ENCODE measurements around the gene DAPK1.

DNA sequence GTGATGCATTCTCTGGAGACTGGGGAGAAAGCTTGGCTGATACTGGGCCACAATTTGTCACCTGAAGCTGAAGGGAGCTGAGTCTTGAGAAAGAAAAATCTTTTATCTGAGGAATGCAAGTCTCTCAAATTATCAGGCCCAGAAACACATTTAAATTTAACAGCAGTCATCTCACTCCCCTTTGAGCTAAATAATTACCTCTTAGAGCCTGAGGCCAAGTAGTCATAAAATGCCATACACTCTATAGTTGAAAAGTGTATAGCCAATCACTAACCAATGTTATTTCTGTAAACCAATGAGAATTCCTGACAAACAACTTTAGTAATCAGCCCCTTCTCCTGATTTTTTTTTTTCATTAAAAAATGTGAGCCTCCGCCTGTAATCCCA, 32.7 kb upstream of the DAPK1 start:
- TF ChIP-seq, protein P1, sequence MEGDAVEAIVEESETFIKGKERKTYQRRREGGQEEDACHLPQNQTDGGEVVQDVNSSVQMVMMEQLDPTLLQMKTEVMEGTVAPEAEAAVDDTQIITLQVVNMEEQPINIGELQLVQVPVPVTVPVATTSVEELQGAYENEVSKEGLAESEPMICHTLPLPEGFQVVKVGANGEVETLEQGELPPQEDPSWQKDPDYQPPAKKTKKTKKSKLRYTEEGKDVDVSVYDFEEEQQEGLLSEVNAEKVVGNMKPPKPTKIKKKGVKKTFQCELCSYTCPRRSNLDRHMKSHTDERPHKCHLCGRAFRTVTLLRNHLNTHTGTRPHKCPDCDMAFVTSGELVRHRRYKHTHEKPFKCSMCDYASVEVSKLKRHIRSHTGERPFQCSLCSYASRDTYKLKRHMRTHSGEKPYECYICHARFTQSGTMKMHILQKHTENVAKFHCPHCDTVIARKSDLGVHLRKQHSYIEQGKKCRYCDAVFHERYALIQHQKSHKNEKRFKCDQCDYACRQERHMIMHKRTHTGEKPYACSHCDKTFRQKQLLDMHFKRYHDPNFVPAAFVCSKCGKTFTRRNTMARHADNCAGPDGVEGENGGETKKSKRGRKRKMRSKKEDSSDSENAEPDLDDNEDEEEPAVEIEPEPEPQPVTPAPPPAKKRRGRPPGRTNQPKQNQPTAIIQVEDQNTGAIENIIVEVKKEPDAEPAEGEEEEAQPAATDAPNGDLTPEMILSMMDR (IDR thresholded peaks at IDR 0.05; ENCODE audit: borderline replicate concordance, extremely low read depth, low read length, poor library complexity, severe bottlenecking), result no peak
- TF ChIP-seq EZH2 (IDR thresholded peaks at IDR 0.05; ENCODE audit: borderline replicate concordance, low read depth, low read length, severe bottlenecking), result no peak

All from DND-41 (cell line).